ENCODE measurements around the gene NFIA.

GRCh38 chr1:61487801-61488200 is 405.4 kb downstream of the NFIA start:
- TF ChIP-seq CTCF (conservative IDR thresholded peaks at IDR 0.05 in 1 of 2, IDR thresholded peaks at IDR 0.05 in 1 of 2; ENCODE audit: extremely low read depth in 1 of 2, insufficient read depth in 1 of 2, low read depth in 1 of 2, low read length in 2 of 2): no peak
- no peak for TF ChIP-seq EZH2 (IDR thresholded peaks at IDR 0.05; ENCODE audit: borderline replicate concordance, low read length)
